Stimulated activated CD8-positive, alpha-beta memory T cell treated with anti-CD3 and anti-CD28 coated beads, Interleukin-15, amount 100 ng/mL, for 48 hours (primary cell): ENCODE measurements around the gene LASP1.

Source experiments
- DNase-seq, 2 donors: peaks; one replicate each; pipeline ENCODE4 v3.0.0-alpha.2; 2020; ENCODE audit warnings: low read depth in 2 of 2

Gene LASP1

DNA sequence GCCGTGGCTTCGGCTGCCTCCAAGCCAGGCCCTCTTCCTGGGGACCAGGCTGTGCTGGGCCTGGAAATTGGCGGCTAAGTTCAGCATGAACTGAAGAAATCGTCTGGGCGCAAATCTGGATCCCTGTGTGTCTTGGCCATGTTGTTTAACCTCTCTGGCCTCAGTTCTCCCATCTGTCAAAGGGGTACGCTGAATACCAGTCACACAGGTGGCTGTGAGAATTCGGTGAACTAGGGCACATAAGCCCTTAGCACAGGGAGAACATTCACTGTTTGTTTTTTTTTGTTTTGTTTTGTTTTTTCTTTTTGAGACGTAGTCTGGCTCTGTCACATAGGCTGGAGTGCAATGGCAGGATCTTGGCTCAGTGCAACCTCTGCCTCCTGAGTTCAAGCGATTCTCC lies 19.0 kb downstream of the LASP1 start:
- no peak for DNase-seq

DNA sequence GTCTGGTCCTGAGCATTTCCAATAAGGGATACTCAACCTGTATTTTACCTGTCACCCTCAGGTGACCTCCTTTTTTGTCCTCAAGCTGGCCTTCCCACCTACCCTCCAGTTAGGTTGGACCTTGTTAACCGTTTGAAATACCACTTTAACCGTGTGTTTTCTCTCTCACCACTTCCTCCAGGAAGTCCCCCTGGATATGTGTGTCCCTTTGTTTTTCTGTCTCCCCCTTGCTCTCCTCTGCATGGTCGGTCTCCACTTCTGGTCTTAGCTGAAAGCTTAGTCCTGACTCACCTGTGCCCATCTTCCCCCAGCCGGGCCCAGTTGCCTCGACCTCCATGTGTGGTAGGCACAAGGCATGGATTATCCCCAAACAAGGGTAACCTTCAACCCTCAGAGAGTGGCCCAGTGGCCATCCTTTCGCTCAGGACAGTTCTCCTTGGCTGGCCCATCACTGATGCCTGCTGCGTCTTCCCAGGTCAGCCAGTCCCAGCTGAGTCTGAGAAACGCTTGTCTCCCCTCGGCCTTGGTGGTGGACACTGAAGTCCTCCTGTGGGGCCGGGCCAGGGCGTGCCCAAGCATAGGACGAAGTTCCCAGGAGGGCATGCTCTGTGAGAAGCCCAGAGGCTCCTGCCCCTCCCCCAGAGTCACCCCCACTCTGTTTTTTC lies 20.0 kb downstream of the LASP1 start:
- no peak for DNase-seq

DNA sequence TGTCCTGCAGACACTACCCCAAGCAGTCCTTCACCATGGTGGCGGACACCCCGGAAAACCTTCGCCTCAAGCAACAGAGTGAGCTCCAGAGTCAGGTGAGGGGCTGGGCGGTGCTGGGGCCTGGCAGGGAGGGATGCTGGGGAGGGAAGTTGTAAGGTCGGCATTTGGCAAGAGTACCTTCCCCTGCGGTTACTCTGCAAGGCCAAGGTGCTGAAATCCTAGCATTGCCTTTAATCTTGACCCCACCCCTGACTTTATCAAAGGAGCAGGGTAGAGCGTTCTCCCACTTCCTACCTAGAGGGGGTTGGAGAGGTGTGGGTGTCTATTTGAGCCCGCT lies 20.5 kb downstream of the LASP1 start:
- DNase-seq = no peak

DNA sequence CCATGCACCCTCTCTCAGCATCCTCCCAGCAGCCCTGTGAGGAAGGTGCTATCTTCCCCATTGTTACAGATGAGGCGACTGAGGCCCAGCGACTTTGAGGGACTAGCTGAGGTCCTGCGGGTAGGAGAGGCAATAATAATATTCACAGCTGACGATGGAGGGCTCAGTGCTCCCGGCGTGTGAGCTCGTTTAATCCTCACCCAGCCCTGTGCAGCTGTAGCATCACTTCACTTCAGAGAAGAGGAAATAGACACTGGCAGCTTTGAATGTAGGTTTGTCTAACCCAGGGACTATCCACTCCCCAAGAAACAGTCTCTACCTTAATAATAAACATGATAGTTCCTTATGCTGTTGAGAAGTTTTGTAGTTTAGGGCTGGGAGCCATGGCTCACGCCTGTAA lies 21.6 kb downstream of the LASP1 start:
- DNase-seq = no peak

DNA sequence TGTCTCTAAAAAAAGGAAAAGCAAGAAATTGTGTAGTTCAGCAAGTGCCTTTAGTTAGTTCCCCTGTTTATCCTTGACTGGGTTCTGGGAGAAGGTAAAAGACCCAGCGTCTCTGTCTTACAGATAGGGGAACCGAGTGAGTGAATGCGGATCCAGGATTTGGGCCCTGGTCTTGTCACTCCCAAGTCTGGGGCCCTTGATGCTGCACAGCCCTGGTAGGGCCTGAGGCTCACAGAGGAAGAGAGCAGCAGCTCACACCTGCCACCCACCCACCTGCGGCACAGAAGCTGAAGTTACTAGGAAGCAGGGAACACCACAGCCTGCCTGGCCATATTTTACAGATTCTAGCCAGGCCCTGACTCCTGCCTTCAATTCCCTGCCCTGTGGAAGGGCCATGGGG lies 22.2 kb downstream of the LASP1 start:
- DNase-seq = no peak

DNA sequence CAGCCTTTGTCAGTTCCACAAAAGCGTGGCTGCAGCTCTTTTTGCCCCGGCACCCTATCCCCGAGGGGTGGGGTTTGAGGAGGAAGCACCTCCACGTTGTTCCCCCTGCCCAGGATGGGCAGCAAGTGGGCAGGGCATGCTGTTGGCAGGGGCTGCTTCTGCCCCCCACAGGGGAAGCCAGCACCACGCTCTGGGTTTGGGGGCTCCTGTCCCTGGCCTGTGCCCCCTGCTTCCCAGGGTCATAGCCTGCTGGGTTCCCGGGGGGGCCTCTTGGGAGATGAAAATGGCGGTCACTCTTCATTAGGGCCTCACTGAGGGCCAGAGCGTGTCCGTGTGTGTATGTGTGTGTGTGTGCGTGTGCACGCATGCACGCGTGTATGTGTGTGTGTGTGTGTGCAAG lies 22.8 kb downstream of the LASP1 start:
- DNase-seq = no peak

DNA sequence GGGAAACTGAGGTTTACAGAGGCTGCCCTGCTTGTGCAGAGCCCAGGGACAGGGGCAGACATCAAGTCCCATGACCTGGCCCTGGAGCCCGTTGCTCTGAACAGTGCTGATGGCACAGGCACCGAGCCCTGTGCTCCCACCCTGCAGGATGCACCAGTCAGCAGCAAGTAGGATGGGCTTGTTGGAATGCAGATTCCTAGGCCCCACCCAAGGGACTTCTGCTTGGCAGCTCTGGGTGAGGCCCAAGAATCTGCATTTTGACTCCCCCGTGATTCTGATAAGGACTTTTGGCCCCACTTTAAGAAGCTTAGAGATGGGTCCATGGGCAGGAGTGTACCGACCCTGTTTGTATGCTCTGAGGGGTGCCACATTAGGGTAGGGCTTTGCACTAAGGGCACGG lies 23.3 kb downstream of the LASP1 start:
- DNase-seq = no peak

DNA sequence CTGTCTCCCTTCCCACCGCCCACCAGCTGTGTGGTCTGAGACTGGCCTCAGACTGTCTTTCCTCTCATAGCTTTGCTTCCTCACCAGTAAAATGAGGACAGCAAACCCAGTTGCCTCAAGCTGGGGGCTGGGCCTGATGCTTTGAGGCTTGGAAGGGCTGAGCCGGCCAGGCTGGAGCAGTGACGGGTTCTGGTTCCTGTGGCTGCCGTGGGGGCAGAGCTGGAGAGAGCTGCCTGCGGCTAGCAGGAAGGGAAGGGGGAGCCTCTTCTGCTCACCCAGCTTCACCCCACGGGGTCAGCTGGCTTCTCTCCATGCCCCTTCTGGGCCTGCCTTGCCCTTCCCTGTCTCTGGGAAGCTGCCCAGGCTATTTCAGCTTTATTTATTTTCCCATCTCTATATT lies 23.7 kb downstream of the LASP1 start:
- DNase-seq = peak; percentile 47 to 65

DNA sequence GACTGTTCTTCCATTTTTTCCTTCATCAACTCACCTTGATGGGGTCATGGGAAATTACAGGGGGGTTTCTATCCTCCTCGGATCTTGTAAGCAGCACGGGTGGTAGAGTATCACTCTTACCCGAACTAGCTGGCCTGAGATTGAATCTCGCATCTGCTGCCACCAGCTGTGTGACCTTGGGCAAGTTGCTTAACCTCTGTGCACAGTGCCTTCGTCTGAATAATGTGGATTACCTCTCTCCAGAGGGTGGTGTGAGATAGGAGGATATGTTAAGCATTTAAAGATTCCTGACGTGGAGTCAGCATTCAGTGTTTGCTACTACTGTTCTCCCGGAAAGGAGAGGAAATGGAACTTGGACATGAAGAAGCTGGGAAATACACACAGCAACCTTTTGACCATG lies 24.4 kb downstream of the LASP1 start:
- no peak for DNase-seq

DNA sequence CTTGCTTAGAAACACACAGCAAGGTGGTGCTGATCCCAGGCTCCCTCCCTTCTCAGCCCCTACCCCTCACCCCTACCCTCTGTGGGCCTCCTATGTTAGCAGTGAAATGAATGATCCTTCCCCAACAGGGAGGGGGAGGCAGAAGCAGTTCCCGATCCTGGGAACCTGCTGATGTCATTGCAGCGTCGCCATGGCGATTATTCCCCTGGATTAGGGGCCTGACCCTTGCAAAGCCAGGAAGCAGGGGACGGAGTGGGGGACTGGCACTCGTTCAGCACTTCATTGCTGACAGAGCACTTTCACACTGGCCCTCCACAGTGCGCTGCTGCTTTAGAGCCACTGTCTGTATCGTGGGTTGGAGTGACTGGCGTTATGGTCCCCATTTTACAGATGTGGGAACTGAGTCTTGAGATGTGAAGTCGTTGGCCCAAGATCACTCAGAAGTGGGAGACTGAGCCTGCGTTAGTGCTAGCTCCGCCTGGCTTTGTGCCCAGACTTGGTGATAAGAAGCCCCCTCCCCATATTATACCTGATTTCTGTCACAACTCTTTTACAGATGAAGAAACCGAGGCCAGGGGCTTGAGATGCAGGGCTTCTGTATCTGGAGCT lies 26.6 kb downstream of the LASP1 start:
- DNase-seq = no peak

DNA sequence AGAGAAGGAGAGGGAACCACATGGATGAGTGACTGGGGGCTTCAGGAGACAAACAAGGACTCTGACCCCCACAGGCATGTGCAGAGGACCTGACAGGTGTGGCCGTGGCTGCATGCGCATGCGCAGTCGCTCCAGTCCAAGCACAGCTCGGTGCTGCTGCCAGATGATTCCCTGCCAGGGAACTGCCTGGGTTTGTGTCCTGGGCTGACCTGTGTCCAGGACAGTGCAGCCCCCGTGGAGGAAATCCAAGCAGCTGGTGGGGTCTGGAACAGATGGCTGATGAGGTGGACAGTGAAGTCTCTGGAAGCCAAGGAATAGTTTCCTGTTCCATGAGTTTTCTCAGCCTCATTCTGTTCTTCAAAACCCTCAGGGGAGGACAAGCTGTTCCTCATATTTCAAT lies 27.3 kb downstream of the LASP1 start:
- no peak for DNase-seq

DNA sequence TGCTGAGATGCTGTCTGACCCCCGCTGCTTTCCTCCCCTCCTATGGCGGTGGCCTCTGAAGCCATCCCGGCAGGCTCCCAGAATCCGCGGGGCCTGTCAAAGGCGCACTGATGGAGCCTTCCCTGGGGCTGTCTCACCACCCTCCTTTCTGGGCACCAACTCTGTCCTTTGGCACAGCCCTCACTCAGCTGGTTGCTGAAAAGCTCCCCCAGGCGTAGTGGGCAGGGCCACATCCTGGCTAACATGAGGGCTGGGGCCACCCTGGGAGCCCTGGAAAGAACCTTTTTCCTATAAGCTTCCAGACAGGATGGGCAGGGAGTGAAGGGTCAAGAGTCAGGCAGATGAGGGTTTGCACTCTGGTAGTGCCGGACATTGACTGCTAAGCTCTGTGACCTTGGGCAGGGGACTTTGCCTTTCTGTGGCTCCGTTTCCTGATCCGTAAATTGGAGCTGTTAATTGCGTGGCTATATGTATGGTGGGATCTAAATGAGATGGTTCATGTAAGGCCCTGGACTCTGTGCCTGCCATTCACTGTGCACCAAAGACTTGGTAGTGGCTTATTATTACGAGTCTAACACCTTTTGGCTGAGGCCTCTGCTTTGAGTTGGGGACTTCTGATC lies 27.9 kb downstream of the LASP1 start:
- DNase-seq = no peak

DNA sequence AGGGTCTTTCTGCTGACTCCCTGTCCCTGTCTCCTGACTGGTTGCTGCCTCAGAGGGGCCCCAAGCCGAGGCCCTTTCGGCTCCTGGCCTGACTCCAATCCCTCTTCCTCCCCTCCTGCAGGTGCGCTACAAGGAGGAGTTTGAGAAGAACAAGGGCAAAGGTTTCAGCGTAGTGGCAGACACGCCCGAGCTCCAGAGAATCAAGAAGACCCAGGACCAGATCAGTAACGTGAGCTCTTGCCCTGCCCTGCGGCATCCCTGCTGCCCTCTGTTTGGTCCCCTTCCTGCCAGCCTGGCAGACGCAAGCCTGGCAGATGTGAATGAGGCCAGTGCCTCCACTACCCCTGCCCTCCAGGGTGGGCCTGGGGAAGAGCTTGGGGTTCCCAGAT lies 28.4 kb downstream of the LASP1 start:
- DNase-seq = no peak

DNA sequence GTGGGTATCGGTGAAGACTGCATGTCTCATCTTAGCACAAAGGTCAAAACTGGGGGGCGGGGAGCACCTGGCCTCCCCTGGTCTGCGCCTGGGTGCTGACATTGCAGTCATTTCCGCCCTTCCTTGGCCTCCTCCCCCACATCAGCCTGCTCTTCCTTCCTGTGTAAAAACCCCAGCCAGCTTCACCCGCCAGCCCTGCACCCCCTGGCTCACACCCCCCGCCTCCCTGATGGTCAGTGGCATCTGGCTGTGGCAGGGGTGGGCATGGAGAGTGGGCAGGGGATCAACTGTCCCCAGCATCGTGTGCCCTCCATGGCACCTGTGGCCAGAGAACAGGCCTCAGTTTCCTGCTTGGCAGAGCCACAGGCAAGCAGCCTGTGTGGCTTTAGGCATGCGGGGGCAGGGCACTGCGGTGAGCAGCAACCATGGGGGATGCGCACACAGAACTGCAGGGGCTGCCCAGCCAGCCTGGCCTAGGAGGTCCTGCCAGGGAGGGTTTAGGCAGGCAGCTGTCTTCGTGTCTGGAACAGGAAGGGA lies 29.0 kb downstream of the LASP1 start:
- DNase-seq = peak; percentile 89 to 90

DNA sequence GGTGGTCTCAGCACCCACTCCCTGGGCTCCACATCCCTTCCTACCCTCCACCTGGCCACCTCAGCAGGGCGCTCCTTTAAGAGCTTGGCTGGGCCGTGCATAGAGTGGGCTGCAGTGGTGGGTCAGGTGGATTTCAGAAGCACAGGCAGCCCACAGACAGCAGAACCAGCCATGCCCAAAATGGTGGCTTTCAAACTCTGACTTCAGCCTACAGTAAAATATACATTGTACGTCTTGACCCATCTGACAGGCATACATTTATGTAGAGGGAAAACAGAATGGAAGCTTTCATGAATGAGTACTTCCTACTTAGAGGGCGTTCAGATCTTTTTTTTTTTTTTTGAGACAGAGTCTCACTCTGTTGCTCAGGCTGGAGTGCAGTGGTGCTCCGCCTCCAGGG lies 29.6 kb downstream of the LASP1 start:
- no peak for DNase-seq

DNA sequence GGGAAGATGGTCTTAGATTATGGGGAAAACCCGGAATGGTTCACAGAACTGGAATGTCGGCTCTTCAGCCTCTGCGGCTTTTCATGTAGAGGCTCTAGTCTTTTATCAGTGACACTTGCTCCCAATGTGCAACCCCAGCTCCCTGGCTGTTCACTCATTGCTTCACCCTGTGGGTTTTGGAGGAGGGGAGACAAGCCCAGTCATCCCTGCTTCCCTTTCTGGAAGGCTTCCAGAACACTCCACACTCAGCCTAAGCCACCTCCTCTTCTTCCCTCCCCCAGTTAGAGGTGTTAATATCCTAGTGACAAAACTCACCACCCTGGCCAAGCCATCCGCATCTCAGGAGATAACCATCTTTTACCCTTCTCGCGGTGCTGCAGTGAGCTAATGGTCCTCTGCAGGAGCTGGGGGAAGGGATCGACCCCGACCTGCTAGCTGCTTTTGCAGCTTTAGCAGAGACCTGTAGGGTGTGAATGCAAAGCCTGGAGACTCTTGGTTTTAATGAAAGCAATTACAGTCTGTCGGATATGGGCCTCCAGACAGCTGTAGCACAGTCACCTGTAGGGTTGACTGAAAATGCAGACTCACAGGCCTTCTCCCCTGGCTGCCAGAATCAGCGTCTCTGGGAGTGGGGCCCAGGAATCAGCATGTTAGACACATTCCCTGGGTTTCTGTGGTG lies 31.3 kb downstream of the LASP1 start:
- peak in 1 of 2 donors; percentile 30 for DNase-seq

DNA sequence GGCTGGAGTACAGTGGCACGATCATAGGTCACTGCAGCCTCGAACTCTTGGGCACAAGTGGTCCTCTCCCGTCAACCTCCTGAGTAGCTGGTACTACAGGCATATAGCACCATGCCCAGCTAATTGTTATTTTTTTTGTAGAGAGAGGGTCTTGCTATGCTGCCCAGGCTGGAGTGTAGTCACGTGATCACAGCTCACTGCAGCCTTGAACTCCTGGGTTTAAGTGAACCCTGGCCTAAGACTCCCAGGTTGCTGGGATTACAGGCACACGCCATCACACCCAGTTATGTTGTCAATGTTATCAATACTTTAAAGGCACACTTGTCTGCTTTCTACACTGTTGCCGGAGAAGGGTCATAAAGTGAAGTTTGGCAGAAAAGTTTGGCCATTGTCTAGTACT lies 33.5 kb downstream of the LASP1 start:
- DNase-seq = no peak

DNA sequence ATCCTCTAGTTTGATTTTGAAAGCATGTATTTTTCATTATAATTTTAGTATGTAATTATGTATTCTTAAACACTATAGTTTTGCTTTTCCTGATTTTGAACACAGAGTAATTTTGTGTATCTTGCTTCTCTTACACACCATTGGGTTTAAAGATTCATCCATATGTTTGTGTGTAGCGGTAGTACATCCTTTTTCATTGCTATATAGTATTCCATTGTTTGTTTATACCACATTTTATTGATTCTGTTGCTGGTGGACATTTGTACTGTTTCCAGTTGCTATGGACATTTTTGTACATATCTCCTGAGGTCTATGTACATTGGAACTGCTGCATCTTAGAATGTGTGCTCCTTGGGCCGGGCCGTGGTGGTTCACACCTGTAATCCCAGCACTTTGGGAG lies 35.0 kb downstream of the LASP1 start:
- no peak for DNase-seq

DNA sequence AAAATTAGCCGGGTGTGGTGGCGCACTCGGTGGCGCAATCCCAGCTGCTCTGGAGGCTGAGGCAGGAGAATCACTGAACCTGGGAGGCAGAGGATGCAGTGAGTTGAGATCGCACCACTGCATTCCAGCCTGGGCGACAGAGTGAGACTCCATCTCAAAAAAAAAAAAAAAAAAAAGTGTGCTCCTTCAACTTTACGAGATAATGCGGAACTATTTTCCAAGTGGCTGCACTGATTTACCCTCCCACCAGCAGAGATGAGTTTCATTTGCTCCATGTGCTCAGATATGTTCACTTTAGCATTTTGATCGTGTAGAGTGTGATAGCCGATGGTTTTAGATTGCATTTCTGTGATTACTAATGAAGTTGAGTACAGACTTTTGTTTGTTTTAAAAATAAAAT lies 35.5 kb downstream of the LASP1 start:
- DNase-seq = no peak

DNA sequence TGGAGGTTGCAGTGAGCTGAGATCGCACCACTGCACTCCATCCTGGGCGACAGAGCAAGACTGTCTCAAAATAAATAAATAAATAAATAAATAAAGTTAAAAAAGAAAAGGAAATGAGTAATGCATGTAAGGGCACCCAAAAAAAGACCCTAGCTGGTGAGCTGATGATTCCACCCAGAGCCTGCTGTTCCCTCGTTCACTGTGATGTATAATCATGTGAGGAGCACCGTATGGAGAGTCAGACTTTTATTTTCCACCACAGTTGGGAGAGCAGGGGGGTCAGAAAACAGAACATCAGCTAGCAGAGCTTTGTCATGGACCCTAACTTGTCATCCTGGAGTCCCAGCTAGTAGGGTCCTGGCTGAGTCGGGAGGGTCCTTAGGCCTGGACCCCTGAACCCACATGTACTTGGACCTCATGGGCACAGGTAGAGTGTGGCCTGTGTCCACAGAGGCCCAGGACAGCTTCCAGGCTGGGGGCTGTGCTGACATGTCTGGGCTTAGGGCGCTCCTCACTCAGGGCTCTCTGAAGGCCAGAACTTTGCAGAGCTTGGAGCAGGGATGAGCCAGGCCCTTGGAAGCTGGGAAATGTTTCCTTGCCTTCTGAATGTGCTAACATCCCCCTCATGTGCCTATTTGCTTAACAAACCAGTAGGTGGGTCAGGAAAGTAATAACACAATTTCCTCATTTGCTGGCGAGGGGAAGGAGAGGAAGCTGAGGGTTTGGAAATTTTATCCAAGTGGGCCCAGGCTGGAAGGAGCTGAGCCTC lies 36.8 kb downstream of the LASP1 start:
- DNase-seq = no peak

DNA sequence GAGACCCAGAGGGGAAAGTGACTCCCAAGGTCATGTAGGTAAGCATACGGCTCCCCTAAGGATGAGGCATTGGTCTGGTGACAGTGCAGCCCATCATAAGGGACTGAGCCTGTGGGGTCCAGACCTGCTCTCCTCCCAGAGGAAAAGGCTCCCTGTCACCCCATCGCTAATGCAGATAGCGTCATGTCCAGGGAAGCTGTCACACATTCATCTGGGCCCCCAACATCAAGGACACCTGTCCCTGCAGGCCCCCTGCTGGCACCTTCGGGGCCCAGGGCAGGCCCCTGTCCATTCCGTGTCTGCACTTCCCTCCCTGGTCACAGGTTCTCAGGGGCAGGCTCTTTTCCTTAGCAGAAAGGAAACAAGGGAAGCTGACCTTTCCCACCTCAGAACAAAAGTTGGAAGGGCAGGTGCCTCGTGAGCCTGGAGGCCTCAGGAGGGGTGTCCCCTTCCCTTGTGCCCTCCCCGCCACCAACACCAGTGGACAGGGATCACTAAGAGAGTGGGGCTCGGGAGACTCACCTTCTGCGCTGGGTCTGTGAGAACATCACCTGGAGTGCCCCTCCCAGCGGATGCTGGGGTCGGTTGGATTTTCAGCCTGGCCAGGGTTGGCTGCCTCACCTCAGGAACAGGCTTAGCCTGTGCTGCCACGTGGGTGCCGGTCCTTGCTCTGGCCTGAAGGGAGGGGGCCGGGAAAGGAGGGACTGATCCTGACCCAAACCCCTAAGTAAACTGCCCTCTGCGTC lies 38.2 kb downstream of the LASP1 start:
- no peak for DNase-seq
